K562 (cell line): ENCODE data around the gene ANXA10. TPM values are rescaled to one million over a fixed set of nuclear protein-coding genes. Genes with fewer than 3 reads are reported as not detected.

Experiments used
- ATAC-seq: fragments of 200-7000 bp; cut with Tn5 transposase; 3 replicates; pipeline ENCODE4 v1.9.1; 2020; ENCODE audit warnings: moderate library complexity
- BruUV-seq: library from RNA; stranded (reverse); fragments of 400-500 nt; replicated peaks from 2 replicates; lab custom pipeline; 2021; lab: Mats Ljungman, UMichigan
- CTCF ChIA-PET: fragments of 300-600 bp; formaldehyde crosslinking; extraction: SDS; loops from one replicate; lab custom pipeline; 2021; ENCODE audit warnings: low intra/inter-chr PET ratio; lab: Yijun Ruan, JAX
- POLR2A ChIA-PET: fragments of 300-600, 350-650 bp; sonication (Branson Sonifier 250); formaldehyde crosslinking; extraction: SDS; loops from one replicate; lab custom pipeline; 2021; ENCODE audit warnings: antibody characterized with exemption, inconsistent platforms; lab: Yijun Ruan, JAX
- DNase-seq, 4 experiments: peaks; one replicate each; pipeline versions ENCODE4 v3.0.0 to v3.0.0-alpha.2; 2011 to 2018; ENCODE audit warnings: low spot score in 3 of 4, mixed read lengths in 3 of 4; ENCODE audit errors: extremely low read depth in 1 of 4
- FAIRE-seq: peaks from 2 replicates; lab custom pipeline; 2011; peaks lifted over from hg19 to GRCh38; lab: Jason Lieb, UNC
- H2AFZ ChIP-seq: 2 replicates; pipeline ENCODE4 v1.6.0; 2011; ENCODE audit warnings: low read depth, low read length, control low read depth, inconsistent platforms
- H3K27ac ChIP-seq: fragments of 200-600 bp; 3 replicates; pipeline ENCODE4 v1.8.0; 2011; ENCODE audit warnings: low read depth, mild to moderate bottlenecking, control low read depth, inconsistent platforms, low read length, moderate library complexity, mixed read lengths; ENCODE audit errors: extremely low read depth
- H3K27me3 ChIP-seq, 2 experiments: fragments of 300-600 bp in 1 of 2; 2 replicates in 1 of 2; 3 replicates in 1 of 2; pipeline versions ENCODE4 v1.6.0 to v1.8.0; 2011; ENCODE audit warnings: inconsistent platforms in 2 of 2, low read length in 2 of 2, mild to moderate bottlenecking in 1 of 2, mixed read lengths in 1 of 2, moderate library complexity in 1 of 2; ENCODE audit not compliant: control insufficient read depth in 2 of 2, insufficient read depth in 2 of 2
- H3K36me3 ChIP-seq: fragments of 300-600 bp; 3 replicates; pipeline ENCODE4 v1.8.0; 2011; ENCODE audit warnings: mild to moderate bottlenecking, low read length, inconsistent platforms; ENCODE audit not compliant: control insufficient read depth, insufficient read depth
- H3K4me1 ChIP-seq, 2 experiments: fragments of 200-600 bp in 1 of 2; replicated peaks in 1 of 2; 2 replicates in 1 of 2; 3 replicates in 1 of 2; pipeline versions ENCODE4 v1.5.1 to v1.8.0; 2011; ENCODE audit warnings: inconsistent platforms in 2 of 2, low read length in 2 of 2, mild to moderate bottlenecking in 1 of 2, mixed read lengths in 1 of 2, moderate library complexity in 1 of 2; ENCODE audit not compliant: control insufficient read depth in 2 of 2, insufficient read depth in 2 of 2
- H3K4me2 ChIP-seq: 2 replicates; pipeline ENCODE4 v1.6.1; 2011; ENCODE audit warnings: low read length, control low read depth, inconsistent platforms, mixed read lengths; ENCODE audit not compliant: insufficient read depth
- H3K4me3 ChIP-seq: fragments of 200-600 bp; sonication (generic), shearing (Covaris generic); 2 replicates; pipeline ENCODE4 v1.5.1; 2016; ENCODE audit warnings: control low read depth, inconsistent platforms
- H3K79me2 ChIP-seq: fragments of 200-600 bp; 3 replicates; pipeline ENCODE4 v1.8.0; 2011; ENCODE audit warnings: low read length, inconsistent platforms; ENCODE audit not compliant: control insufficient read depth, insufficient read depth
- H3K9ac ChIP-seq, 2 experiments: 2 replicates each; pipeline versions ENCODE4 v1.6.0 to v1.6.1; 2011; ENCODE audit warnings: low read depth in 2 of 2, low read length in 2 of 2, control low read depth in 1 of 2, inconsistent platforms in 1 of 2, mild to moderate bottlenecking in 1 of 2, mixed read lengths in 1 of 2; ENCODE audit not compliant: insufficient read depth in 1 of 2
- H3K9me1 ChIP-seq: one replicate; pipeline ENCODE4 v1.6.0; 2011; ENCODE audit warnings: inconsistent platforms, mild to moderate bottlenecking, low read length, moderate library complexity; ENCODE audit not compliant: control insufficient read depth, insufficient read depth
- H3K9me3 ChIP-seq: replicated peaks from 2 replicates; pipeline ENCODE4 v1.5.1; 2011; ENCODE audit warnings: low read depth, low read length, inconsistent platforms; ENCODE audit not compliant: control insufficient read depth, insufficient read depth
- H4K20me1 ChIP-seq: replicated peaks from 2 replicates; pipeline ENCODE4 v1.6.1; 2011; ENCODE audit warnings: low read length, inconsistent platforms, mixed read lengths; ENCODE audit not compliant: control insufficient read depth, insufficient read depth
- CC2D1A ChIP-seq: fragments of 450-650 bp; IDR thresholded peaks from 2 replicates; pipeline ENCODE4 v1.6.1; 2017; ENCODE audit warnings: mild to moderate bottlenecking
- ELF1 ChIP-seq: fragments of 200-800 bp; sonication (Bioruptor generic); IDR thresholded peaks from 2 replicates; pipeline ENCODE4 v1.6.1; 2016; ENCODE audit warnings: missing genetic modification characterization, missing compliant biosample characterization
- JUND ChIP-seq, 2 experiments: IDR thresholded peaks; 2 replicates in 1 of 2; 3 replicates in 1 of 2; pipeline ENCODE4 v1.6.1; 2011; ENCODE audit warnings: borderline replicate concordance in 2 of 2, low read depth in 2 of 2, low read length in 2 of 2, improper control_type of control experiment in 1 of 2, missing biosample characterization in 1 of 2, missing genetic modification characterization in 1 of 2, missing genetic modification reagents in 1 of 2
- MAFF ChIP-seq: IDR thresholded peaks from 2 replicates; pipeline ENCODE4 v1.6.1; 2012; ENCODE audit warnings: low read length, improper control_type of control experiment
- MIER1 ChIP-seq: fragments of 450-650 bp; IDR thresholded peaks from 2 replicates; pipeline ENCODE4 v1.6.1; 2016; ENCODE audit warnings: antibody characterized with exemption, mild to moderate bottlenecking, low read depth
- NFE2 ChIP-seq: IDR thresholded peaks from 2 replicates; pipeline ENCODE4 v1.6.1; 2014; ENCODE audit warnings: antibody characterized with exemption, low read depth
- PPARD ChIP-seq: fragments of 250-450 bp; sonication (Bioruptor Pico); IDR thresholded peaks from 2 replicates; pipeline ENCODE4 v1.8.0; 2022; ENCODE audit warnings: inconsistent platforms, mild to moderate bottlenecking, moderate library complexity
- WGBS: fragments of 100-300 bp; shearing (Covaris generic); methylation state at CpG from one replicate; pipeline ENCODE4 v1.1.6; 2016; ENCODE audit warnings: low coverage, mixed read lengths; ENCODE audit not compliant: insufficient coverage; ENCODE audit errors: missing lambda C conversion rate; 5-methylcytosine and 5-hydroxymethylcytosine counted together
- in situ Hi-C: fragments of 300-500 bp; cut with MboI; formaldehyde crosslinking; loops from 4 replicates; pipeline ENCODE4 v1.15.0; 2018; ENCODE audit warnings: inconsistent platforms, mixed read lengths
- intact Hi-C: fragments of 100-400 bp; cut with micrococcal nuclease; formaldehyde crosslinking; loops from 2 replicates; pipeline ENCODE4 v1.14.2; 2022
- polyA plus RNA-seq, 8 experiments: library from polyadenylated mRNA; depleted of rRNA in 4 of 8; stranded (reverse) in 5 of 8; unstranded in 3 of 8; fragments of >200 nt; fragmentation: Nextera tagmentation in 2 of 8; fragmentation: Illumina TruSeq in 1 of 8; extraction: Ambion mirVana in 2 of 8; extraction: Trizol in 1 of 8; gene quantifications; 2 replicates each; pipeline versions ENCODE4 v1.2.1 to v1.2.3, GENCODE V29; 2011 to 2014; ENCODE audit warnings: inconsistent platforms in 1 of 8, missing spikeins in 1 of 8
- total RNA-seq, 7 experiments: library from RNA; depleted of rRNA in 6 of 7; stranded (reverse); fragments of >200 nt in 6 of 7; fragmentation: Illumina TruSeq in 2 of 7; extraction: Trizol in 2 of 7; gene quantifications; 2 replicates each; pipeline versions ENCODE4 v1.2.1 to v1.2.3, GENCODE V29; 2011 to 2021; ENCODE audit warnings: low replicate concordance in 1 of 7
- TF ChIP-seq, protein P1 (sequence below): sonication (generic); formaldehyde crosslinking; IDR thresholded peaks from 2 replicates; pipeline ENCODE4 v1.8.0; 2022; ENCODE audit warnings: missing genetic modification reagents, mild to moderate bottlenecking, moderate library complexity, borderline replicate concordance
- TF ChIP-seq, protein P2 (sequence below): fragments of 200-800 bp; sonication (Bioruptor generic); IDR thresholded peaks from 2 replicates; pipeline ENCODE4 v1.6.1; 2016; ENCODE audit warnings: missing genetic modification characterization, missing compliant biosample characterization
- TF ChIP-seq, protein P3 (sequence below), 2 experiments: fragments of 200-800 bp in 1 of 2; sonication (Bioruptor generic) in 1 of 2; sonication (generic) in 1 of 2; formaldehyde crosslinking in 1 of 2; IDR thresholded peaks in 1 of 2; conservative IDR thresholded peaks in 1 of 2; 2 replicates each; pipeline versions ENCODE4 v1.5.0 to v1.6.1; 2016 to 2020; ENCODE audit warnings: missing compliant biosample characterization in 1 of 2, missing genetic modification characterization in 1 of 2, missing genetic modification reagents in 1 of 2

Gene ANXA10
- total and polyA plus RNA-seq, 9 of the 15 experiments (the other 6 are each of a cell fraction or from before 2014, with no cell fraction given) = not detected

DNA sequence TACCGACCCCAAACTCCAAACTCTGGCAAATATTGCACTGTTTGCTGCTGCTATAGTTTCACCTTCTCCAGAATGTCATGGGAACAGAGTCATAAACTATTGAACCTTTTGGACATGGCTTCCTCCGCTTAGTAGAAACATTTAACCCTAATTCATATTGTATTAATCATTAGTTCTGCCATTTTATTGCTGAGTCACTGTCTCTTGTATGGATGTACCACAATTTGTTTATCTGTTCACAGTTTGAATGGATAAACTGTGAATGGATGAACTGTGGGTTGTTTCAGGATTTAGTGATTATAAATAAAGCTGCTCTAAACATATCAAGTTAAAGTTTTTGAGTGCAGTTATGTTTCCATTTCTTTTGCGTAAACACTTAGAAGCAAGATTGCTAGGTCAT, 10.1 kb downstream of the ANXA10 start:
- Histone ChIP-seq H2AFZ (no peak overlapping the region), H3K4me1 (no peaks in the 10 kb centered on the region), H3K36me3 (no peaks in the 10 kb centered on the region), H3K4me2 (no peak overlapping the region), H3K9ac (no peak overlapping the region), H4K20me1 (no peaks in the 10 kb centered on the region), H3K9me1 (no peaks in the 10 kb centered on the region), H3K9me3 (no peaks in the 10 kb centered on the region), H3K27me3 (no peaks in the 10 kb centered on the region), H3K4me3 (no peak overlapping the region), H3K27ac (no peak overlapping the region), H3K79me2 (no peaks in the 10 kb centered on the region)
- ChIA-PET CTCF (no interaction called here), POLR2A (no interaction called here)
- 5% methylated on average over 3 of the region's 3 CpGs for WGBS
- no TSS peak for BruUV-seq
- DNase-seq (no peak), FAIRE-seq (no peak), ATAC-seq (no peak)
- intact Hi-C loops = no loop called here
- in situ Hi-C loops = no loop called here
- no peak for TF ChIP-seq MIER1
- TF ChIP-seq PPARD (CRISPR knock-in tag) = no peak
- TF ChIP-seq, protein P1, sequence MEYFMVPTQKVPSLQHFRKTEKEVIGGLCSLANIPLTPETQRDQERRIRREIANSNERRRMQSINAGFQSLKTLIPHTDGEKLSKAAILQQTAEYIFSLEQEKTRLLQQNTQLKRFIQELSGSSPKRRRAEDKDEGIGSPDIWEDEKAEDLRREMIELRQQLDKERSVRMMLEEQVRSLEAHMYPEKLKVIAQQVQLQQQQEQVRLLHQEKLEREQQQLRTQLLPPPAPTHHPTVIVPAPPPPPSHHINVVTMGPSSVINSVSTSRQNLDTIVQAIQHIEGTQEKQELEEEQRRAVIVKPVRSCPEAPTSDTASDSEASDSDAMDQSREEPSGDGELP = no peak
- TF ChIP-seq CC2D1A = no peak
- 0 out of 2 replicates have a peak, but pooled peaks have one; percentile 30 for TF ChIP-seq NFE2
- TF ChIP-seq, protein P2, sequence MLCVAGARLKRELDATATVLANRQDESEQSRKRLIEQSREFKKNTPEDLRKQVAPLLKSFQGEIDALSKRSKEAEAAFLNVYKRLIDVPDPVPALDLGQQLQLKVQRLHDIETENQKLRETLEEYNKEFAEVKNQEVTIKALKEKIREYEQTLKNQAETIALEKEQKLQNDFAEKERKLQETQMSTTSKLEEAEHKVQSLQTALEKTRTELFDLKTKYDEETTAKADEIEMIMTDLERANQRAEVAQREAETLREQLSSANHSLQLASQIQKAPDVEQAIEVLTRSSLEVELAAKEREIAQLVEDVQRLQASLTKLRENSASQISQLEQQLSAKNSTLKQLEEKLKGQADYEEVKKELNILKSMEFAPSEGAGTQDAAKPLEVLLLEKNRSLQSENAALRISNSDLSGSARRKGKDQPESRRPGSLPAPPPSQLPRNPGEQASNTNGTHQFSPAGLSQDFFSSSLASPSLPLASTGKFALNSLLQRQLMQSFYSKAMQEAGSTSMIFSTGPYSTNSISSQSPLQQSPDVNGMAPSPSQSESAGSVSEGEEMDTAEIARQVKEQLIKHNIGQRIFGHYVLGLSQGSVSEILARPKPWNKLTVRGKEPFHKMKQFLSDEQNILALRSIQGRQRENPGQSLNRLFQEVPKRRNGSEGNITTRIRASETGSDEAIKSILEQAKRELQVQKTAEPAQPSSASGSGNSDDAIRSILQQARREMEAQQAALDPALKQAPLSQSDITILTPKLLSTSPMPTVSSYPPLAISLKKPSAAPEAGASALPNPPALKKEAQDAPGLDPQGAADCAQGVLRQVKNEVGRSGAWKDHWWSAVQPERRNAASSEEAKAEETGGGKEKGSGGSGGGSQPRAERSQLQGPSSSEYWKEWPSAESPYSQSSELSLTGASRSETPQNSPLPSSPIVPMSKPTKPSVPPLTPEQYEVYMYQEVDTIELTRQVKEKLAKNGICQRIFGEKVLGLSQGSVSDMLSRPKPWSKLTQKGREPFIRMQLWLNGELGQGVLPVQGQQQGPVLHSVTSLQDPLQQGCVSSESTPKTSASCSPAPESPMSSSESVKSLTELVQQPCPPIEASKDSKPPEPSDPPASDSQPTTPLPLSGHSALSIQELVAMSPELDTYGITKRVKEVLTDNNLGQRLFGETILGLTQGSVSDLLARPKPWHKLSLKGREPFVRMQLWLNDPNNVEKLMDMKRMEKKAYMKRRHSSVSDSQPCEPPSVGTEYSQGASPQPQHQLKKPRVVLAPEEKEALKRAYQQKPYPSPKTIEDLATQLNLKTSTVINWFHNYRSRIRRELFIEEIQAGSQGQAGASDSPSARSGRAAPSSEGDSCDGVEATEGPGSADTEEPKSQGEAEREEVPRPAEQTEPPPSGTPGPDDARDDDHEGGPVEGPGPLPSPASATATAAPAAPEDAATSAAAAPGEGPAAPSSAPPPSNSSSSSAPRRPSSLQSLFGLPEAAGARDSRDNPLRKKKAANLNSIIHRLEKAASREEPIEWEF (CRISPR knock-in tag) = no peak
- TF ChIP-seq MAFF = peak; percentile 27; the same call in 1 of the 2 replicates
- TF ChIP-seq JUND (IDR thresholded peaks at IDR 0.05; ENCODE audit: borderline replicate concordance, low read depth, low read length) = no peak
- no peak for TF ChIP-seq JUND (tag; IDR thresholded peaks at IDR 0.05; ENCODE audit: borderline replicate concordance, low read depth, low read length)
- no peak for TF ChIP-seq ELF1 (tag)
- TF ChIP-seq, protein P3, sequence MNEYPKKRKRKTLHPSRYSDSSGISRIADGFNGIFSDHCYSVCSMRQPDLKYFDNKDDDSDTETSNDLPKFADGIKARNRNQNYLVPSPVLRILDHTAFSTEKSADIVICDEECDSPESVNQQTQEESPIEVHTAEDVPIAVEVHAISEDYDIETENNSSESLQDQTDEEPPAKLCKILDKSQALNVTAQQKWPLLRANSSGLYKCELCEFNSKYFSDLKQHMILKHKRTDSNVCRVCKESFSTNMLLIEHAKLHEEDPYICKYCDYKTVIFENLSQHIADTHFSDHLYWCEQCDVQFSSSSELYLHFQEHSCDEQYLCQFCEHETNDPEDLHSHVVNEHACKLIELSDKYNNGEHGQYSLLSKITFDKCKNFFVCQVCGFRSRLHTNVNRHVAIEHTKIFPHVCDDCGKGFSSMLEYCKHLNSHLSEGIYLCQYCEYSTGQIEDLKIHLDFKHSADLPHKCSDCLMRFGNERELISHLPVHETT (CRISPR knock-in tag; conservative IDR thresholded peaks at IDR 0.05 in 1 of 2, IDR thresholded peaks at IDR 0.05 in 1 of 2) = no peak
